A549 treated with dexamethasone at 1 μM for 4 hours (cell line): Measurements from ENCODE around the gene CD53. TPM values are rescaled to one million over a fixed set of nuclear protein-coding genes. Genes with fewer than 3 reads are reported as not detected.

Experiments used
- total RNA-seq: library from RNA; stranded (reverse); fragments of 200-300 nt; extraction: Qiagen RNA extraction; gene quantifications from 5 replicates; pipeline ENCODE4 v1.2.3, GENCODE V29; 2022

CD53 gene, protein sequence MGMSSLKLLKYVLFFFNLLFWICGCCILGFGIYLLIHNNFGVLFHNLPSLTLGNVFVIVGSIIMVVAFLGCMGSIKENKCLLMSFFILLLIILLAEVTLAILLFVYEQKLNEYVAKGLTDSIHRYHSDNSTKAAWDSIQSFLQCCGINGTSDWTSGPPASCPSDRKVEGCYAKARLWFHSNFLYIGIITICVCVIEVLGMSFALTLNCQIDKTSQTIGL
- total RNA-seq = not detected in 5 replicates

DNA sequence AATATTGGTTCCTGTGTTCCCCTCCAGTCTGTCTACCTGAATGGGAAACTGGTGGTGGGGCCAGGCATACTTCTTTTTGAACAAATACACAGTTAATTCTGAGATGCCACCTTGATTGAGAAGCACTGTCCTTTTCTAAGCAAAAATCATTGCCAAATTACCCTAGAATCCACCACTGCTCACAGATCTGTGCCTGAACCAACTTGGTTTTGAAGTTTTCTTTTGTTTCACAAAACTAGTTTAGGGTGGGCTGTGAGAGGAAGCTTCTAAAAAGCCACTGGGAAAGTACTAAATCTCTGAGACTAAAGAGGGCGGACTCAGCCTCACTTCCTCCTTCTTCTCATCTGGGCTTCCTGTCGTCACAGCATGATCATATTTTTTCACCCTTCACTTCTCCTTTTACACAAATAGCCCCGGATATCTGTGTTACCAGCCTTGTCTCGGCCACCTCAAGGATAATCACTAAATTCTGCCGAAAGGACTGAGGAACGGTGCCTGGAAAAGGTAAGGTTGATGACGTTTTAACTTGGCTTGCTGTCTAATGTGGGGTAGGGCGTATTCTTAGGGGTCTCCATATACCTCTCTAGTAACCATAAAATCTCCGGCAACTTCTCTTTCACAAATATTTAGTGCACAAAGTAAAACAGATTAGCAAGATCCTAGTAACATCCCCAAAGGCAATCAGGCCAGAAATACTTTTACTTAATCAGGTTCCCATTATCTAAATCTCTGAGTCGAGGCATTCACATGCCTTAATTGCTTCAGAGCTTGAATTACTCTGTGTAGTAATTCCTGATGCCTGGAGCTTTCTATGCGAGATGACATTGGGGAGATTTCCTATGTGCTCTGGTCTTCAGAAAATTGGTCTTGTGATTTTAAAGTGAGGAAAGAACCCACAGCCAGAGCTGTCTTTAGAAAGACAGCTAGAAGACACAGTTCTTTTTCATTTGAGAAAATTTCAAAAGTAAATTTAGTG lies at the start of gene CD53:
Gene CD53, plus strand, starts transcription at position 404 of the 976 bp plus-strand sequence. CDS start 18,261 bp downstream, outside the sequence.

Other genes with a start within 250 kb of the CD53 start
- not detected in 5 replicates for gene KCNA3, start 198.2 kb upstream of the CD53 start, total RNA-seq
- 16.9 to 19.2 TPM (median 18.3 TPM) in 5 replicates for gene LRIF1, start 90.8 kb downstream of the CD53 start, total RNA-seq